ENCODE results near the gene C19orf67. TPM values are rescaled to one million over a fixed set of nuclear protein-coding genes. Genes with fewer than 3 reads are reported as not detected.

The C19orf67 gene
- total and polyA plus RNA-seq, 10 donors: 4.9 TPM; not detected in 9

DNA sequence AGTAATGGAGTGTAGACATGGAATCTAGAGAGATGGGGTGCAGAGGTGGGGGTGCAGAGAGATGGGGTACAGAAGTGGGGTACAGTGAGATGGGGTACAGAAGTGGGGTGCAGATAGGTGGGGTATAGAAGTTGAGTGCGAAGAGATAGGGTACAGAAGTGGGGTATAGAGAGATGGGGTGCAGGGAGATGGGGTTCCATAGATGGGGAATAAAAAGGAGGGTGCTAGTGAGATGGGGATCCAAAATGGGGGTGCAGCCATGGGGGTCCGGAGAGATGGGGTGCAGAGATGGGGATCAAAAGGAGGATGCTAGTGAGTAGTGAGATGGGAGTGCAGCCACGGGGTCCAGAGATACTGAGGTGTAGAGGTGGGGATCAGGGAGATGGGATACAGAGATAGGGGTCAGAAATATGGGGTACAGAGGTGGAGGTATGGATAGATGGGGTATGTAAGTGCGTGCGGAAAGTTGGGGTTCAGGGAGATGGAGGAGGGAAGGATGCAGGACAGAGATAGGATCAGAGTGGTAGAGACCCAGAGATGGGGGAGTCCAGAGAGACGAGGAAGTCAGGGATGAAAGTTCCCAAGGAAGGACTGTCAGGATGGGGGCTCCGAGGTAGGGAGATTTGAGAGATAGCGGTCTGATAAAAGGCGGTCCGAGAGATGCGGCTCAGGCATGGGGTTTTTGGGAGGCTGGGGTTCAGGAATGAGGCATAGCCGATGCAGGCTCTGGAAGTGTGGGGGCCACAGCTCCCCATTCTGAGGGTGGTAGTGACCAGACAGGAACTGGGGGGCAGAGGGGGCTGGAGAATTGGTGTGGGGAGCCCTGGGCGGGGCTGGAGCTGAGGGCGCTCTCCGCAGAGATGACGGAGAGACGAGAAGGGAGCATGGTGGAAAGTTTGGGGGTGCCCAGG, 27.1 kb downstream of the C19orf67 start:
- 23 to 25% (median 24%) methylated on average over 17 of the region's 17 CpGs for WGBS, 5 donors
- intact Hi-C loops (cut with DNase I; ENCODE audit: low total_unique reads): no loop called here
- DNase-seq: no peak
- no peak for TF ChIP-seq POLR2AphosphoS5 (IDR thresholded peaks at IDR 0.05)
- TF ChIP-seq, protein P1, sequence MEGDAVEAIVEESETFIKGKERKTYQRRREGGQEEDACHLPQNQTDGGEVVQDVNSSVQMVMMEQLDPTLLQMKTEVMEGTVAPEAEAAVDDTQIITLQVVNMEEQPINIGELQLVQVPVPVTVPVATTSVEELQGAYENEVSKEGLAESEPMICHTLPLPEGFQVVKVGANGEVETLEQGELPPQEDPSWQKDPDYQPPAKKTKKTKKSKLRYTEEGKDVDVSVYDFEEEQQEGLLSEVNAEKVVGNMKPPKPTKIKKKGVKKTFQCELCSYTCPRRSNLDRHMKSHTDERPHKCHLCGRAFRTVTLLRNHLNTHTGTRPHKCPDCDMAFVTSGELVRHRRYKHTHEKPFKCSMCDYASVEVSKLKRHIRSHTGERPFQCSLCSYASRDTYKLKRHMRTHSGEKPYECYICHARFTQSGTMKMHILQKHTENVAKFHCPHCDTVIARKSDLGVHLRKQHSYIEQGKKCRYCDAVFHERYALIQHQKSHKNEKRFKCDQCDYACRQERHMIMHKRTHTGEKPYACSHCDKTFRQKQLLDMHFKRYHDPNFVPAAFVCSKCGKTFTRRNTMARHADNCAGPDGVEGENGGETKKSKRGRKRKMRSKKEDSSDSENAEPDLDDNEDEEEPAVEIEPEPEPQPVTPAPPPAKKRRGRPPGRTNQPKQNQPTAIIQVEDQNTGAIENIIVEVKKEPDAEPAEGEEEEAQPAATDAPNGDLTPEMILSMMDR (IDR thresholded peaks at IDR 0.05 in 8 of 11, conservative IDR thresholded peaks at IDR 0.05 in 3 of 11): no peak
- TF ChIP-seq POLR2A (IDR thresholded peaks at IDR 0.05): no peak
- H3K4me1 ChIP-seq: peaks cover 0 to 26% (median 17%) of the 10 kb centered on the region in 6 donors
- peaks cover 0 to under 1% (median 0%) of the 10 kb centered on the region in 6 donors for H3K36me3 ChIP-seq
- peak overlapping the region in 1 of 8 donors; percentile 63 for H3K4me3 ChIP-seq
- H3K9me3 ChIP-seq: peaks cover 0 to 1% (median 0%) of the 10 kb centered on the region in 8 donors
- no peak overlapping the region for H3K27ac ChIP-seq
- peaks cover 0 to 79% (median 44%) of the 10 kb centered on the region in 7 donors for H3K27me3 ChIP-seq (replicated peaks in 1 of 7)

DNA sequence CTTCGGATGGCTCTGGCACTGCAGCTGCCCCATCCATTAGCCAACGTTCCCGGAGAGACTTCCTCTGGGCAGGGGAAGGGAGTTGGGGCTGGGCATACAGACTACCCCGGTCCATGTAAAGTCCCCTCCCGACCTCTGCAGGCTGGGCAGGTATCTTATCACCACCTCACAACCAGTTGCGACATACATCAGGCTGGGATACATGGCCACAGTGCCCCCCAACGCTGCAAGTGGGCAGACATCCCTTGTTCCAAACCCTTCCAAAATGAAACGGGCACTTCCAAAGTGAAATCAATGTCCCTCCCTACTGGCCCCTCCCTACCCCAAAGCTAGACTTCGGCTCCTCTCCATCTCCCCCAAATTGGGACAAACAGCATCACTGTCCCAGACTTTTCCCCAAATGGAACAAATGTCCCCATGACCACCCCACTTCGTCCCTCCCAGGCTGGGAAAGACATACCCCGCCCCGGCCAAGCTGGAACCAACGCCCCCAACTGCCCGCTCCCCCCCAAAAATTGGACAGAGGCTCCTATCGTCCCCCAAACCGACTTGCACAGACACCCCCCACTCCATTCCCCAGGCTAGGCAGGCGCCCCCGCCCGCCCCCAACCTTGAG, 28.7 kb downstream of the C19orf67 start:
- intact Hi-C loops (cut with DNase I; ENCODE audit: low total_unique reads): no loop called here

DNA sequence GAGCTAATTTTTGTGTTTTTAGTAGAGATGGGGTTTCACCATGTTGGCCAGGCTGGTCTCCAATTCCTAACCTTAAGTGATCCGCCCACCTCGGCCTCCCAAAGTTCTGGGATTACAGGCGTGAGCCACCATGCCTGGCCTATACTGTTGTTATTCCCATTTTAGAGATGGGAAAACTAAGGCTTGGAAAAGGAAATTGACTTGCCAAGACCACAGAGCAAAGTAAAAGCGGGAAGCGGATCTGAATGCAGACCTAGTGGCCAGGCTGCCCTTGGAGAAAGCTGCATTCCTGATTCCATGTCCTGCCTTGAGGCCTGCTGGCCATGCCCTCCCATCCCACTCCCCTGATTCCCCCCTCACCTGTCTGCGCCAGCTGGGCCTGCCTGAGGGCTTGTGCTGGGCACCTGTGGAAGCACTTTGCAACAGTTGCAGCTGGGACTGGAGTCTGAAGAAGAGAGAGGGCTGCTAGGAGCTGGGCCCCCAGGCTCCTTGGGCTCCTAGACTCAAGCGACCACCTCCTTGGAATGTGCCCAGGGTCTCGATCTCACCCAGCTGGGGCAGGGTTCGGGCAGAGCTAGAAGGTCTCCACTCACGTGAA, 29.4 kb downstream of the C19orf67 start:
- Histone ChIP-seq H3K4me1 (peaks cover 0 to 26% (median 17%) of the 10 kb centered on the region in 6 donors), H3K27me3 (replicated peaks in 1 of 7) (peaks cover 0 to 58% (median 44%) of the 10 kb centered on the region in 7 donors), H3K27ac (no peak overlapping the region), H3K4me3 (no peak overlapping the region), H3K9me3 (peaks cover 0 to 10% (median 4%) of the 10 kb centered on the region in 8 donors), H3K36me3 (peaks cover 0 to 23% (median 19%) of the 10 kb centered on the region in 6 donors)
- WGBS, 5 donors: 81 to 95% (median 93%) methylated on average over 5 to 10 of the region's 10 CpGs
- DNase-seq: no peak
- intact Hi-C loops (cut with DNase I; ENCODE audit: low total_unique reads): no loop called here
- TF ChIP-seq POLR2A (IDR thresholded peaks at IDR 0.05) (no peak), POLR2AphosphoS5 (IDR thresholded peaks at IDR 0.05) (no peak)
- TF ChIP-seq, protein P1 (IDR thresholded peaks at IDR 0.05 in 8 of 11, conservative IDR thresholded peaks at IDR 0.05 in 3 of 11): no peak

More for the DNA sequence above, 28.7 kb downstream of the C19orf67 start:
- Histone ChIP-seq H3K4me3 (peak overlapping the region in 4 of 8 donors; percentile 25 to 63 (median 30)), H3K27me3 (replicated peaks in 1 of 7) (peaks cover 0 to 65% (median 44%) of the 10 kb centered on the region in 7 donors), H3K27ac (no peak overlapping the region), H3K9me3 (peaks cover 0 to 10% (median 4%) of the 10 kb centered on the region in 8 donors), H3K36me3 (peaks cover 0 to 17% (median 12%) of the 10 kb centered on the region in 6 donors), H3K4me1 (peaks cover 0 to 26% (median 17%) of the 10 kb centered on the region in 6 donors)
- TF ChIP-seq, protein P1 (IDR thresholded peaks at IDR 0.05 in 8 of 11, conservative IDR thresholded peaks at IDR 0.05 in 3 of 11): no peak
- TF ChIP-seq POLR2A (IDR thresholded peaks at IDR 0.05): no peak
- no peak for TF ChIP-seq POLR2AphosphoS5 (IDR thresholded peaks at IDR 0.05)
- WGBS, 5 donors: 35 to 43% (median 41%) methylated on average over 8 to 19 of the region's 19 CpGs
- no peak for DNase-seq

Measured in spleen (tissue), 11 donors.